CD4-positive, alpha-beta memory T cell (primary cell): ENCODE data around the gene MSANTD1. TPM values are rescaled to one million over a fixed set of nuclear protein-coding genes. Genes with fewer than 3 reads are reported as not detected.
A peak's percentile ranks its signal among the peaks of the same experiment; 100 is the strongest.

Source experiments
- CTCF ChIA-PET: fragments of 350-600 bp; sonication (Branson Sonifier 250); formaldehyde crosslinking; loops from one replicate; lab custom pipeline; 2021; ENCODE audit warnings: inconsistent platforms; ENCODE audit not compliant: partially characterized antibody; lab: Charles Lee
- POLR2A ChIA-PET: fragments of 350-600 bp; sonication (Branson Sonifier 250); formaldehyde crosslinking; loops from one replicate; lab custom pipeline; 2021; ENCODE audit not compliant: partially characterized antibody; lab: Charles Lee
- DNase-seq, 5 donors: peaks; one replicate each; pipeline versions ENCODE4 v3.0.0 to v3.0.0-alpha.2; 2020 to 2022; ENCODE audit warnings: mixed read lengths in 1 of 5
- H3K27ac ChIP-seq: one replicate; pipeline ENCODE4 v1.7.0; 2013; ENCODE audit warnings: low read depth, low read length
- H3K27me3 ChIP-seq: 2 replicates; pipeline ENCODE4 v1.7.0; 2013; ENCODE audit warnings: mild to moderate bottlenecking, low read length, moderate library complexity; ENCODE audit not compliant: insufficient read depth
- H3K36me3 ChIP-seq: 2 replicates; pipeline ENCODE4 v1.7.0; 2013; ENCODE audit warnings: mild to moderate bottlenecking, low read length, moderate library complexity; ENCODE audit not compliant: insufficient read depth
- H3K4me1 ChIP-seq: 2 replicates; pipeline ENCODE4 v1.7.0; 2013; ENCODE audit warnings: mild to moderate bottlenecking, low read length, moderate library complexity; ENCODE audit not compliant: insufficient read depth
- H3K4me3 ChIP-seq, 2 donors: one replicate each; pipeline ENCODE4 v1.7.0; 2013; ENCODE audit warnings: low read length in 2 of 2, mild to moderate bottlenecking in 1 of 2
- H3K9me3 ChIP-seq, 2 donors: one replicate each; pipeline ENCODE4 v1.7.0; 2013; ENCODE audit warnings: low read length in 2 of 2, control low read depth in 1 of 2; ENCODE audit not compliant: control insufficient read depth in 1 of 2
- H3K27ac Mint-ChIP-seq, 7 donors: one replicate each; pipeline ENCODE4 v1.8.0; 2020 to 2021; ENCODE audit warnings: mixed read lengths in 7 of 7, mild to moderate bottlenecking in 6 of 7, inconsistent platforms in 3 of 7, moderate library complexity in 3 of 7
- H3K27me3 Mint-ChIP-seq, 2 donors: one replicate each; pipeline ENCODE4 v1.8.0; 2020 to 2021; ENCODE audit warnings: mixed read lengths in 2 of 2
- H3K36me3 Mint-ChIP-seq, 2 donors: one replicate each; pipeline ENCODE4 v1.8.0; 2020 to 2021; ENCODE audit warnings: mixed read lengths in 2 of 2, inconsistent platforms in 1 of 2, mild to moderate bottlenecking in 1 of 2
- H3K4me1 Mint-ChIP-seq, 4 donors: one replicate each; pipeline ENCODE4 v1.8.0; 2020 to 2021; ENCODE audit warnings: mixed read lengths in 4 of 4, mild to moderate bottlenecking in 1 of 4
- H3K4me3 Mint-ChIP-seq, 8 donors: one replicate each; pipeline ENCODE4 v1.8.0; 2020 to 2021; ENCODE audit warnings: mixed read lengths in 8 of 8, mild to moderate bottlenecking in 7 of 8, moderate library complexity in 6 of 8, inconsistent platforms in 3 of 8
- H3K9me3 Mint-ChIP-seq, 8 donors: one replicate each; pipeline ENCODE4 v1.8.0; 2020 to 2021; ENCODE audit warnings: mixed read lengths in 8 of 8, mild to moderate bottlenecking in 5 of 8, inconsistent platforms in 3 of 8, moderate library complexity in 1 of 8
- intact Hi-C: fragments of 100-400 bp; cut with micrococcal nuclease; formaldehyde crosslinking; loops from one replicate; pipeline ENCODE4 v1.15.1; 2023
- polyA plus RNA-seq, 2 donors: library from polyadenylated mRNA; unstranded; fragments of 300-500 nt; fragmentation: Illumina TruSeq; gene quantifications; one replicate each; pipeline ENCODE4 v1.2.3, GENCODE V29; 2021
- total RNA-seq, 2 experiments: library from RNA; stranded (reverse); gene quantifications; one replicate each; pipeline ENCODE4 v1.2.3, GENCODE V29; 2021

MSANTD1 gene
- total and polyA plus RNA-seq, 4 experiments from 2014 or later: 0.08 to 2.2 (median 2.0) TPM; not detected in 1

- Histone ChIP-seq H3K27ac (no peak overlapping the region), H3K27me3 (no peaks in the 10 kb centered on the region), H3K9me3 (no peaks in the 10 kb centered on the region), H3K4me3 (no peak overlapping the region), H3K4me1 (no peaks in the 10 kb centered on the region), H3K36me3 (peaks cover 43% of the 10 kb centered on the region)
- CTCF ChIA-PET: no interaction called here
- intact Hi-C loops: no loop called here
- Mint-ChIP-seq H3K4me3 (no peak overlapping the region), H3K27me3 (no peaks in the 10 kb centered on the region), H3K27ac (no peak overlapping the region), H3K9me3 (peaks cover 0 to 2% (median 0%) of the 10 kb centered on the region in 8 donors), H3K4me1 (peaks cover 0 to 5% (median 0%) of the 10 kb centered on the region in 4 donors), H3K36me3 (peaks cover 51 to 74% of the 10 kb centered on the region in 2 donors)
- DNase-seq: no peak
- POLR2A ChIA-PET: no interaction called here
These were observed 15.4 kb upstream of the MSANTD1 start for GRCh38 chr4:3233391-3234071.

- Mint-ChIP-seq H3K9me3 (peaks cover 0 to 2% (median 0%) of the 10 kb centered on the region in 8 donors), H3K27me3 (no peaks in the 10 kb centered on the region), H3K4me3 (no peak overlapping the region), H3K36me3 (peaks cover 43 to 71% of the 10 kb centered on the region in 2 donors), H3K4me1 (peaks cover 0 to 5% (median 0%) of the 10 kb centered on the region in 4 donors), H3K27ac (peak overlapping the region in 2 of 7 donors; percentile 29 to 63)
- no peaks in the 10 kb centered on the region for H3K9me3 ChIP-seq
- no peak overlapping the region for H3K4me3 ChIP-seq
- H3K36me3 ChIP-seq: peaks cover 34% of the 10 kb centered on the region
- no peaks in the 10 kb centered on the region for H3K27me3 ChIP-seq
- no peak for DNase-seq
- no peak overlapping the region for H3K27ac ChIP-seq
- ChIA-PET CTCF (no interaction called here), POLR2A (no interaction called here)
- no peaks in the 10 kb centered on the region for H3K4me1 ChIP-seq
- intact Hi-C loops: no loop called here
These were observed 14.6 kb upstream of the MSANTD1 start for GRCh38 chr4:3234171-3235029.

- H3K27me3 Mint-ChIP-seq: no peaks in the 10 kb centered on the region
- H3K27me3 ChIP-seq: no peaks in the 10 kb centered on the region
- peaks cover 0 to 2% (median 0%) of the 10 kb centered on the region in 8 donors for H3K9me3 Mint-ChIP-seq
- peaks cover 33% of the 10 kb centered on the region for H3K36me3 ChIP-seq
- H3K4me1 ChIP-seq: no peaks in the 10 kb centered on the region
- no peaks in the 10 kb centered on the region for H3K9me3 ChIP-seq
- peaks cover 39 to 68% of the 10 kb centered on the region in 2 donors for H3K36me3 Mint-ChIP-seq
- POLR2A ChIA-PET: no interaction called here
- CTCF ChIA-PET: no interaction called here
- DNase-seq: no peak
- no peak overlapping the region for H3K4me3 Mint-ChIP-seq
- intact Hi-C loops: no loop called here
- peak overlapping the region in 1 of 7 donors; percentile 63 for H3K27ac Mint-ChIP-seq
- peaks cover 0 to 5% (median 0%) of the 10 kb centered on the region in 4 donors for H3K4me1 Mint-ChIP-seq
- no peak overlapping the region for H3K27ac ChIP-seq
- no peak overlapping the region for H3K4me3 ChIP-seq
These were observed 14.0 kb upstream of the MSANTD1 start for GRCh38 chr4:3235030-3235345.

- Histone ChIP-seq H3K9me3 (no peaks in the 10 kb centered on the region), H3K27ac (no peak overlapping the region), H3K4me3 (no peak overlapping the region), H3K36me3 (peaks cover 28% of the 10 kb centered on the region), H3K4me1 (no peaks in the 10 kb centered on the region), H3K27me3 (no peaks in the 10 kb centered on the region)
- Mint-ChIP-seq H3K27ac (peak overlapping the region in 1 of 7 donors; percentile 68), H3K4me3 (no peak overlapping the region), H3K36me3 (peaks cover 35 to 64% of the 10 kb centered on the region in 2 donors), H3K4me1 (peaks cover 0 to 5% (median 0%) of the 10 kb centered on the region in 4 donors), H3K9me3 (peaks cover 0 to 2% (median 0%) of the 10 kb centered on the region in 8 donors), H3K27me3 (no peaks in the 10 kb centered on the region)
- ChIA-PET POLR2A (no interaction called here), CTCF (no interaction called here)
- intact Hi-C loops: no loop called here
- no peak for DNase-seq
These were observed 13.4 kb upstream of the MSANTD1 start for GRCh38 chr4:3235581-3235980.

GRCh38 chr4:3236326-3236878 lies 12.6 kb upstream of the MSANTD1 start:
- intact Hi-C loops: no loop called here
- Mint-ChIP-seq H3K36me3 (peaks cover 38 to 61% of the 10 kb centered on the region in 2 donors), H3K4me1 (peaks cover 0 to 3% (median 0%) of the 10 kb centered on the region in 4 donors), H3K9me3 (peaks cover 0 to 2% (median 0%) of the 10 kb centered on the region in 8 donors), H3K27ac (no peak overlapping the region), H3K4me3 (no peak overlapping the region), H3K27me3 (no peaks in the 10 kb centered on the region)
- DNase-seq: no peak
- no peak overlapping the region for H3K4me3 ChIP-seq
- peaks cover 23% of the 10 kb centered on the region for H3K36me3 ChIP-seq
- no peak overlapping the region for H3K27ac ChIP-seq
- H3K4me1 ChIP-seq: no peaks in the 10 kb centered on the region
- ChIA-PET CTCF (interaction anchor here (0.7 kb wide), 1 partner anchor 44 kb away, joined by 3 read pairs; no protein-coding TSS in a partner anchor), POLR2A (no interaction called here)
- H3K9me3 ChIP-seq: no peaks in the 10 kb centered on the region
- H3K27me3 ChIP-seq: no peaks in the 10 kb centered on the region

GRCh38 chr4:3237266-3237665 lies 11.7 kb upstream of the MSANTD1 start:
- no peak for DNase-seq
- Histone ChIP-seq H3K4me3 (no peak overlapping the region), H3K36me3 (peaks cover 16% of the 10 kb centered on the region), H3K4me1 (peaks cover under 1% of the 10 kb centered on the region), H3K9me3 (no peaks in the 10 kb centered on the region), H3K27ac (no peak overlapping the region), H3K27me3 (no peaks in the 10 kb centered on the region)
- intact Hi-C loops: no loop called here
- Mint-ChIP-seq H3K36me3 (peaks cover 34 to 57% of the 10 kb centered on the region in 2 donors), H3K27ac (no peak overlapping the region), H3K9me3 (peaks cover 0 to 2% (median 0%) of the 10 kb centered on the region in 8 donors), H3K4me3 (no peak overlapping the region), H3K4me1 (peaks cover under 1 to 4% (median 2%) of the 10 kb centered on the region in 4 donors), H3K27me3 (no peaks in the 10 kb centered on the region)
- ChIA-PET CTCF (no interaction called here), POLR2A (no interaction called here)
